Activated CD8-positive, alpha-beta T cell treated with anti-CD3 and anti-CD28 coated beads for 36 hours (primary cell): ENCODE results near the gene CD48. TPM values are rescaled to one million over a fixed set of nuclear protein-coding genes. Genes with fewer than 3 reads are reported as not detected.

ENCODE experiments used
- ATAC-seq: fragments of 200-7000 bp; cut with Tn5 transposase; one replicate; pipeline ENCODE4 v1.10.0; 2021; ENCODE audit warnings: mild to moderate bottlenecking, moderate library complexity
- CTCF ChIA-PET: fragments of 350-600 bp; sonication (Branson Sonifier 250); formaldehyde crosslinking; loops from one replicate; lab custom pipeline; 2021; ENCODE audit warnings: antibody characterized with exemption; lab: Charles Lee
- POLR2A ChIA-PET: fragments of 350-600 bp; sonication (Branson Sonifier 250); formaldehyde crosslinking; loops from one replicate; lab custom pipeline; 2021; ENCODE audit warnings: antibody characterized with exemption; lab: Charles Lee
- DNase-seq: peaks from one replicate; pipeline ENCODE4 v3.0.0-alpha.2; 2020
- H3K27ac Mint-ChIP-seq: one replicate; pipeline ENCODE4 v1.8.0; 2021; ENCODE audit warnings: mild to moderate bottlenecking, mixed read lengths
- H3K27me3 Mint-ChIP-seq: one replicate; pipeline ENCODE4 v1.8.0; 2021; ENCODE audit warnings: mixed read lengths
- H3K36me3 Mint-ChIP-seq: one replicate; pipeline ENCODE4 v1.8.0; 2021; ENCODE audit warnings: low read depth, mixed read lengths
- H3K4me1 Mint-ChIP-seq: one replicate; pipeline ENCODE4 v1.8.0; 2021; ENCODE audit warnings: low read depth, mixed read lengths
- H3K4me3 Mint-ChIP-seq: one replicate; pipeline ENCODE4 v1.8.0; 2021; ENCODE audit warnings: mild to moderate bottlenecking, moderate library complexity, mixed read lengths
- H3K9me3 Mint-ChIP-seq: one replicate; pipeline ENCODE4 v1.8.0; 2021; ENCODE audit warnings: mixed read lengths
- CTCF ChIP-seq: fragments of 200-600 bp; IDR thresholded peaks from one replicate; pipeline ENCODE4 v1.8.0; 2022; ENCODE audit warnings: antibody characterized with exemption, mild to moderate bottlenecking
- intact Hi-C: fragments of 100-400 bp; cut with micrococcal nuclease; formaldehyde crosslinking; loops from one replicate; pipeline ENCODE4 v1.10.0; 2022
- total RNA-seq, 2 experiments: library from RNA; stranded (reverse); gene quantifications; one replicate each; pipeline ENCODE4 v1.2.3, GENCODE V29; 2021

The CD48 gene
- total RNA-seq, 2 experiments from 2014 or later, result 379 to 388 TPM

- Mint-ChIP-seq H3K27me3 (no peaks in the 10 kb centered on the region), H3K9me3 (peaks cover 10% of the 10 kb centered on the region), H3K4me3 (peak overlapping the region; percentile 84), H3K36me3 (peaks cover 74% of the 10 kb centered on the region), H3K27ac (peak overlapping the region; percentile 94), H3K4me1 (peaks cover 88% of the 10 kb centered on the region)
- intact Hi-C loops, result no loop called here
- ChIA-PET POLR2A (interaction anchor here (0.9 to 2.5 kb wide), 4 partner anchors 10 to 59 kb away, joined by 3 to 17 read pairs (median 6); no protein-coding TSS in a partner anchor), CTCF (interaction anchor here (1.4 to 7.6 kb wide), 4 partner anchors 8 to 34 kb away, joined by 3 to 88 read pairs (median 18); no protein-coding TSS in a partner anchor)
- DNase-seq (no peak), ATAC-seq (no peak)
- no peak for TF ChIP-seq CTCF
Measured at GRCh38 chr1:160741612-160742348, 30.2 kb upstream of the CD48 start.

DNA sequence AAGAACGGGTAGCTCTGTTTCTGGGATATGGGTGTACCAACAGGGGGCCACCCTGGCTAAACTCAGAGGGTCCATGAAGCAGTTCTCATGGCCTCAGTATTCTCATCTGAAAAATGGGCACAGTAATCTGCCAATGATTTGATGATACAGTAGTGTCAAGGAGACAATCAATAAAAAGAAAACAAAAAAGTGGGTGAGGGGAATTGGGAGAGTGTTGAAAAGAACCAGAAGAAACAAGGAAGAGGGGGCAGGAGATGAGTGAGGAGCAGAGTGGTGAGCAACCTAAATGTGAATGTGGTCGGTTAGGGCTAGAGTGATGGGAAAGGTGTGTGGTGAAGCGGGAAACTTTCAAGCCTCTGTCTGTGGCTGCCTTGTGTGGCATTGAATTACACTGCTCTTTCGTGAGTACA is 29.5 kb upstream of the CD48 start:
- Mint-ChIP-seq H3K4me1 (peaks cover 81% of the 10 kb centered on the region), H3K4me3 (peak overlapping the region; percentile 84), H3K27me3 (no peaks in the 10 kb centered on the region), H3K36me3 (peaks cover 74% of the 10 kb centered on the region), H3K9me3 (peaks cover 13% of the 10 kb centered on the region), H3K27ac (peak overlapping the region; percentile 94)
- ChIA-PET CTCF (interaction anchor here (0.8 to 7.6 kb wide), 6 partner anchors 9 to 35 kb away, joined by 3 to 88 read pairs (median 6); no protein-coding TSS in a partner anchor), POLR2A (interaction anchor here (0.6 to 2.5 kb wide), 10 partner anchors 9 to 79 kb away, joined by 3 to 17 read pairs (median 4); no protein-coding TSS in a partner anchor)
- intact Hi-C loops, result no loop called here
- ATAC-seq (peak; percentile 12), DNase-seq (peak; percentile 48)
- no peak for TF ChIP-seq CTCF

- no peaks in the 10 kb centered on the region for H3K27me3 Mint-ChIP-seq
- peaks cover 72% of the 10 kb centered on the region for H3K36me3 Mint-ChIP-seq
- POLR2A ChIA-PET, result interaction anchor here (0.6 to 2.9 kb wide), 10 partner anchors 9 to 108 kb away, joined by 3 to 17 read pairs (median 4); no protein-coding TSS in a partner anchor
- no peak for DNase-seq
- intact Hi-C loops, result no loop called here
- peaks cover 75% of the 10 kb centered on the region for H3K4me1 Mint-ChIP-seq
- CTCF ChIA-PET, result interaction anchor here (0.8 to 7.6 kb wide), 6 partner anchors 12 to 36 kb away, joined by 3 to 88 read pairs (median 6); no protein-coding TSS in a partner anchor
- TF ChIP-seq CTCF, result no peak
- peaks cover 21% of the 10 kb centered on the region for H3K9me3 Mint-ChIP-seq
- no peak for ATAC-seq
- peak overlapping the region; percentile 84 for H3K4me3 Mint-ChIP-seq
- H3K27ac Mint-ChIP-seq, result peak overlapping the region; percentile 94
Measured at GRCh38 chr1:160740133-160740688, 28.6 kb upstream of the CD48 start.

DNA sequence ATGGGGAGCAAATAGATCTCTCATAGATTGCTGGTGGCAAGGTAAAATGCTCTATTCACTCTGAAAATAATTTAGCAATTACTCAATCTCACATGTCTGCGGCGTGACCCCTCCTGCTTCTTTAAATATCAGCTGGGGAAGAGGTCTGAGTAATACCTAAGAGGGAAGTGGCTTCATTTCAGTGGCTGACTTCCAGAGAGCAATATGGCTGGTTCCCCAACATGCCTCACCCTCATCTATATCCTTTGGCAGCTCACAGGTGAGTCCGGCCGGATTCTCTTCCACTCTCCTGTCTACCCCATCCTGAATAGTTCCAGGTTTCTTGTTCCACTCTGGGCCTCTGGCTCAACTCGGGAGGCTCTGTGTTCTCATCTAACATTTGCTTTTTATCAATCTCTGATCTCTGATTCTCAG is 27.5 kb upstream of the CD48 start, which contains the start of gene SLAMF7:
TSS of gene SLAMF7 (plus strand) at position 150 of the 414 bp plus-strand sequence. CDS start at position 205, 55 bp downstream.
- H3K27me3 Mint-ChIP-seq, result no peaks in the 10 kb centered on the region
- POLR2A ChIA-PET, result interaction anchor here (0.8 to 3.4 kb wide), 11 partner anchors 8 to 59 kb away, joined by 3 to 14 read pairs (median 4); no protein-coding TSS in a partner anchor

More for the DNA sequence above, 27.5 kb upstream of the CD48 start, which contains the start of gene SLAMF7:
- H3K4me1 Mint-ChIP-seq, result peaks cover 75% of the 10 kb centered on the region
- ATAC-seq (peak; percentile 75), DNase-seq (peak; percentile 82)
- intact Hi-C loops, result no loop called here
- CTCF ChIA-PET, result interaction anchor here (0.8 to 7.1 kb wide), 12 partner anchors 9 to 133 kb away, joined by 3 to 29 read pairs (median 3); no protein-coding TSS in a partner anchor
- peak within 1 kb of the TSS; percentile 94 for H3K27ac Mint-ChIP-seq
- peak within 1 kb of the TSS; percentile 84 for H3K4me3 Mint-ChIP-seq
- peaks cover 31% of the 10 kb centered on the region for H3K9me3 Mint-ChIP-seq
- H3K36me3 Mint-ChIP-seq, result peaks cover 73% of the 10 kb centered on the region
- TF ChIP-seq CTCF, result no peak
